ENCODE measurements around the gene KREMEN1.

Gene KREMEN1

GRCh38 chr22:29072979-29073617 lies at the start of gene KREMEN1:
Gene KREMEN1, plus strand, starts transcription at chr22:29073035. Its CDS starts 96 bp downstream, at chr22:29073131.
- Histone ChIP-seq H3K9ac (ENCODE audit: low read depth, low read length) (no peak within 1 kb of the TSS), H3K4me1 (ENCODE audit: control insufficient read depth, insufficient read depth, low read length) (peaks cover 7% of the 10 kb centered on the region), H3K36me3 (ENCODE audit: control insufficient read depth, insufficient read depth, low read length) (no peaks in the 10 kb centered on the region), H3K4me3 (ENCODE audit: low read depth, low read length) (peak within 1 kb of the TSS; percentile 70), H3K27me3 (ENCODE audit: control insufficient read depth, insufficient read depth, low read length) (peaks cover 49% of the 10 kb centered on the region), H3K9me3 (ENCODE audit: control insufficient read depth, insufficient read depth, low read length) (no peaks in the 10 kb centered on the region)

DNA sequence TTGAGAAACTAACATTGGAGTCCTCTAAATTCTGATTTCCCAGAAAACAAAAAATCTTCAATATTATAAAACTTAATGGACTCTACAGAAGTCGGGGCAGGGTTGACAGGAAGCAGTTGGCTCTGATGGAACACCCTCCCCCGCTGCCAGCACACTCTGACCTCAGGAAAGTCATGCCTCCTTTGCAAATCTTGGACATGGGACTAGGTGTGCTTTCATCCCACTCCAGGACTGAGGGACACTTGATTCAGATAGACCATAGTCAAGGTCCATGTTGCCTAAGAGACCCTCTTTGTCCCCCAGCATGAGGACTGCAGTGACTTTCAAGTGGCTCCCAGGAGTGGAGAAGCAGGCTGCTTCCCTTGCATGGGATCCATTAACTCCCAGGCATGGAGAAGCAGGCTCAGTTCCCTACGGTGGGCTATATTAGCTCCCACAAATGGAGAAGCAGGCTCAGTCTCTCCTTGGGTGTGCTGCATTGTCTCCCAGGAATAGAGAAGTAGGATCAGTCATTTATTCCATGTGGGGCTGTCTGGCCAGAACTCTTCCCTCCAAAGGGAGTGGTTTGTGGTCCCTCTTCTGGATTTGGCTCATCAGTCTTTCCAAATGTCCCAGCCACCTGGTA lies 49.6 kb upstream of the KREMEN1 start:
- H3K9ac ChIP-seq (ENCODE audit: low read depth, low read length) = no peak overlapping the region
- no peaks in the 10 kb centered on the region for H3K27me3 ChIP-seq (ENCODE audit: control insufficient read depth, insufficient read depth, low read length)
- H3K36me3 ChIP-seq (ENCODE audit: control insufficient read depth, insufficient read depth, low read length) = no peaks in the 10 kb centered on the region
- H3K4me3 ChIP-seq (ENCODE audit: low read depth, low read length) = no peak overlapping the region
- H3K9me3 ChIP-seq (ENCODE audit: control insufficient read depth, insufficient read depth, low read length) = no peaks in the 10 kb centered on the region
- H3K4me1 ChIP-seq (ENCODE audit: control insufficient read depth, insufficient read depth, low read length) = peaks cover 4% of the 10 kb centered on the region

DNA sequence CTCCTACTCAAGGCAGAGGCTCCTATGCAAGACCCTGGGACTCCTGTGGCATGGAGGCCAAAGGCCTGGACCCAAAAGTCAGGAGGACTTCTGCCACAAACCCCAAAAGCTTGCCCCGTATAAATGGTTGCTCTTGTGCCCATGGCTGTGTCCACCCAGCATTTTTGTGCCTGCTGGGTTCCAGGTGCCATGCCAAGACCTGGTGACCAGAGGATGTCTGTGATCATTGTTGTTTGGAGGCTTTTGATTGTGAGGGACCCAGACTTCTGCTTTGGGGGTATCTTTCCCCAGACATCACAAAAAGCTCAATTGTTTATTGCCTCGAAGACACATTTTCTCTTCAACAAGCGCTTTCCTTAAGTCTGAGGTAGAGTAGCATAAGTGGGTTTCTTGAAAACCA lies 46.3 kb upstream of the KREMEN1 start:
- no peak overlapping the region for H3K4me3 ChIP-seq (ENCODE audit: low read depth, low read length)
- no peaks in the 10 kb centered on the region for H3K27me3 ChIP-seq (ENCODE audit: control insufficient read depth, insufficient read depth, low read length)

DNA sequence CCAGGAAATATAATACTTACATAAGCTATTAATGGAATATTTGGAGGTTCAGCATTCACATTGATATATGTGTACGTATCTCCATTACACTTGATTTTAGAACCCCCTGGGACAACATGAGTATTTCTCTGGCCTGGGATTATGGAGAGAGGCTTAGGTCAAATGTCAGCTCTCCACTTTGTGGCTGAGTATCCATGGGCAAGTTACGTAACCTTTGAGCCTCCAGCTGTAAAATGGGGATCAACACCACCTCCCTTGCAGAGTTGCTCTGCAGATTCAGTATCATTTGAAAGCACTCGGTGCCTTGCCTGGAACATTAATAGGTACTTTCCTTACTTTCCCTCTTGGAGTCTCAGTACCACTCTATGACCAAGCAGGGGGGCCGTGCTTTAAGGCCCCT lies 44.4 kb upstream of the KREMEN1 start:
- Histone ChIP-seq H3K9ac (ENCODE audit: low read depth, low read length) (no peak overlapping the region), H3K36me3 (ENCODE audit: control insufficient read depth, insufficient read depth, low read length) (no peaks in the 10 kb centered on the region), H3K4me3 (ENCODE audit: low read depth, low read length) (no peak overlapping the region), H3K9me3 (ENCODE audit: control insufficient read depth, insufficient read depth, low read length) (no peaks in the 10 kb centered on the region), H3K27me3 (ENCODE audit: control insufficient read depth, insufficient read depth, low read length) (no peaks in the 10 kb centered on the region), H3K4me1 (ENCODE audit: control insufficient read depth, insufficient read depth, low read length) (peaks cover 16% of the 10 kb centered on the region)

More for the DNA sequence above, 46.3 kb upstream of the KREMEN1 start:
- no peak overlapping the region for H3K9ac ChIP-seq (ENCODE audit: low read depth, low read length)
- H3K4me1 ChIP-seq (ENCODE audit: control insufficient read depth, insufficient read depth, low read length) = peaks cover 12% of the 10 kb centered on the region
- H3K36me3 ChIP-seq (ENCODE audit: control insufficient read depth, insufficient read depth, low read length) = no peaks in the 10 kb centered on the region
- H3K9me3 ChIP-seq (ENCODE audit: control insufficient read depth, insufficient read depth, low read length) = no peaks in the 10 kb centered on the region

DNA sequence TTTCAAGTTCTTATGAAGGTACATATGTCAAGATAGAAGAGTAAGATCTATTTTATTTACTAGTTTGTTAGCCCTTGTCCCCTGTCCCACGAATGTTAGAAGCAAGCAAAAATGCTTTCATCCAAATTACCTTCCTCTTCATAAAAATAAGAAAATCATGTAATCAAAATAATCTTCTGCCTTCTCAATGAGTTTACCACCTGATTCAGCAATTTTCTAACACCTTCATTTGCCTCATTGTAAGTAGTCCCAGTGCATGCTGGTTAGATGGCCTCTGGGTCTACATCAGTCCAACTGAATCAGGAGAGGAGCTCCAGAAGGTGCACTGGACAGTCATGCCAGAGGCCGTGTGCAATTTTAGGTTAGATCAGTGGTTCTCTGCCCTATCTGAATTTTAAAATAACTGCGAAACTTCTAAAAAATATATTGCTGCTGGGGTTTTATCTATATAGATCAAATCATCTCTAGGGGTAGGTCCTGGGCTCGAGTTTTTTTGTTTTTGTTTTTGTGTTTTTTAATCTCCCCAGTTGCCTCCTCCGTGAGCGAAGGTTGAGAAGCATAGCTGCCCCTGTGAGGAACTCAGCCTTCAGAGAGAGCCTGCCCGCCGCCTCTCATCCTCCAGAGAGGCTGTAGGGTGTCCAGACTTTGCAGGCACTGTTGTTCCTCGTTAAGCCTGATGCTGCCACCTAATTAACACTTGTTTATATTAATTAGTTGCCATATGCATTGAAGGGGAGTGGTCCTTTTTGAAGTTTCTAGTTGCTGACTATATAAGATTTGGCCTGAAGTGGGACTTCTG lies 43.4 kb upstream of the KREMEN1 start:
- peaks cover 16% of the 10 kb centered on the region for H3K4me1 ChIP-seq (ENCODE audit: control insufficient read depth, insufficient read depth, low read length)

GRCh38 chr22:29030016-29030617 lies 42.7 kb upstream of the KREMEN1 start:
- no peaks in the 10 kb centered on the region for H3K36me3 ChIP-seq (ENCODE audit: control insufficient read depth, insufficient read depth, low read length)
- peaks cover 16% of the 10 kb centered on the region for H3K4me1 ChIP-seq (ENCODE audit: control insufficient read depth, insufficient read depth, low read length)
- H3K4me3 ChIP-seq (ENCODE audit: low read depth, low read length) = peak overlapping the region; percentile 59
- no peaks in the 10 kb centered on the region for H3K27me3 ChIP-seq (ENCODE audit: control insufficient read depth, insufficient read depth, low read length)
- H3K9me3 ChIP-seq (ENCODE audit: control insufficient read depth, insufficient read depth, low read length) = no peaks in the 10 kb centered on the region
- peak overlapping the region; percentile 39 for H3K9ac ChIP-seq (ENCODE audit: low read depth, low read length)

More for the DNA sequence above, 43.4 kb upstream of the KREMEN1 start:
- Histone ChIP-seq H3K36me3 (ENCODE audit: control insufficient read depth, insufficient read depth, low read length) (no peaks in the 10 kb centered on the region), H3K9ac (ENCODE audit: low read depth, low read length) (peak overlapping the region; percentile 39), H3K9me3 (ENCODE audit: control insufficient read depth, insufficient read depth, low read length) (no peaks in the 10 kb centered on the region), H3K4me3 (ENCODE audit: low read depth, low read length) (peak overlapping the region; percentile 59), H3K27me3 (ENCODE audit: control insufficient read depth, insufficient read depth, low read length) (no peaks in the 10 kb centered on the region)

DNA sequence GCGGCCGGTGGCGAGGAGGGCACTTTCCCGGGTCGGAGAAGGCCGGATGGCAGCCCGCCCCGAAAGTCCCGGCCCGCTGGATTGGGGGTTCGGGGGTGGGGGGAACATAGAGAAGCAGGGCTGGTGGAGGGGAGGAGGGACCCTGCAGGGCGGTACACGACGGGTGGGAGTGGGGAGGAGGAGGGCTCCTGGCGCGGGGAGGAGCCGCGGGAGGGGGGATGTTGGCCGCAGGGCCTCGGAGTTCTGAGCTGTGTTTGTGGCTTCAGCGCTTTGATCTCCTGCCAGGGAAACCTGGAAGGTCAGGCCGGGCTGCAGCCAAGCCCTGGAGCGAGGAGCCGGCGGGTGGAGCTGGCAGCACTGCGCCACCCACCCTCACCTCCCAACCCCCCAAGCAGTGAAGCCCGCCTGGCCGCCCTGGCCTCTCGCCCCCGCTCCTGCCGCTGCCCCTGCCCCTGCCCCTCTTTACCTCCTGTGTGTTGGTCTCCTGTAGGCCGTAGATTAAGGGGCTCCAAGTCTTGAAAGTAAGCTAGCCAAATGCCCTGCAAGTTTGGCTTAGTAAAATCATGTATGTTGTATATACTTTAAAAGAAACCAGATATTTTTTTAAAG lies 42.1 kb upstream of the KREMEN1 start:
- Histone ChIP-seq H3K9ac (ENCODE audit: low read depth, low read length) (no peak overlapping the region), H3K4me1 (ENCODE audit: control insufficient read depth, insufficient read depth, low read length) (peaks cover 16% of the 10 kb centered on the region), H3K4me3 (ENCODE audit: low read depth, low read length) (peak overlapping the region; percentile 59), H3K36me3 (ENCODE audit: control insufficient read depth, insufficient read depth, low read length) (no peaks in the 10 kb centered on the region), H3K9me3 (ENCODE audit: control insufficient read depth, insufficient read depth, low read length) (no peaks in the 10 kb centered on the region), H3K27me3 (ENCODE audit: control insufficient read depth, insufficient read depth, low read length) (no peaks in the 10 kb centered on the region)

- H3K4me3 ChIP-seq (ENCODE audit: low read depth, low read length) = no peak overlapping the region
- H3K4me1 ChIP-seq (ENCODE audit: control insufficient read depth, insufficient read depth, low read length) = peaks cover 16% of the 10 kb centered on the region
- H3K9me3 ChIP-seq (ENCODE audit: control insufficient read depth, insufficient read depth, low read length) = no peaks in the 10 kb centered on the region
- H3K27me3 ChIP-seq (ENCODE audit: control insufficient read depth, insufficient read depth, low read length) = no peaks in the 10 kb centered on the region
- no peak overlapping the region for H3K9ac ChIP-seq (ENCODE audit: low read depth, low read length)
- H3K36me3 ChIP-seq (ENCODE audit: control insufficient read depth, insufficient read depth, low read length) = no peaks in the 10 kb centered on the region
These were observed 41.4 kb upstream of the KREMEN1 start for GRCh38 chr22:29031227-29032011.

DNA sequence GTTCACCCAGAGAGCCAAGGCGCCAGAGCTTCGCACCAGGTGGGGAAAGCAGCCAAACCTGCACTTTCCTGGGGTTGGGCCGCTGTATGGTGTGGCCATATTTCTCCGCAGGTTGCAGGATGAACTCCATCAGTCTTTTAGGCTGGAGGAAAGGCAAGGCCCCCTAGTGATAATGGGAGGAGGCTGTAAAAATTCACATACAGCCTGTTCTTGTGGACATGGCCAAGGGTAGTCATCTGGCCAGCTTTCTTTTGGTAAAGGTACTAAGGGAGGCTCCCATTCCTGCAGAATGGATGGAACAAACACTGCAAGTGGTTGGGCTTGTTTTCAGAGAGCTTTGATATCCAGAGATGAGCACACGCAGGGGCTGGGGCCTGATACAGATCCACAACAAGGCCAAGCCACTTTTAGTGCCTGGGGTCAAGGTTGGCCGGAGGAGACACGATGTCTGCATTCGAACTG lies 40.8 kb upstream of the KREMEN1 start:
- no peaks in the 10 kb centered on the region for H3K27me3 ChIP-seq (ENCODE audit: control insufficient read depth, insufficient read depth, low read length)
- no peak overlapping the region for H3K9ac ChIP-seq (ENCODE audit: low read depth, low read length)
- H3K9me3 ChIP-seq (ENCODE audit: control insufficient read depth, insufficient read depth, low read length) = no peaks in the 10 kb centered on the region
- no peak overlapping the region for H3K4me3 ChIP-seq (ENCODE audit: low read depth, low read length)
- H3K4me1 ChIP-seq (ENCODE audit: control insufficient read depth, insufficient read depth, low read length) = peaks cover 16% of the 10 kb centered on the region
- no peaks in the 10 kb centered on the region for H3K36me3 ChIP-seq (ENCODE audit: control insufficient read depth, insufficient read depth, low read length)

DNA sequence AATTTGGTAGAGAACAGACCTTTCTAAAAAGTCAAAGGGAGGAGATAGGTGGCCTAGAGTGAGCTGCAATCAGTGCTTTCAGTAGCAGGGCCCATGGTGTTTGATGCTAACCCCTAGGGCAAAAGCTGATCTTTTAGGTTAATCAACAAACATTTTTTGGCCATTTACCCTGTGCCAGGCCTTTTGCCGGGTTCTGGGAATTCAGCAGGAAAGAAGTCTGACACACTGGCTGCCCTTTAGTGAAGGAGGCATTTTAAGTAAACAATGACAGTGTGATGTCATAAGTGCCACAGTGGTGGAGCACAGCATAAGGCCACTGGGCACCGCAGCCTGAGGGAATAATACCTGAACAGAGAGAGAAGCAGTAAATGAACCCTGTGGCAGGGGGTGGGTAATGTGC lies 40.3 kb upstream of the KREMEN1 start:
- H3K36me3 ChIP-seq (ENCODE audit: control insufficient read depth, insufficient read depth, low read length) = no peaks in the 10 kb centered on the region
- peaks cover 16% of the 10 kb centered on the region for H3K4me1 ChIP-seq (ENCODE audit: control insufficient read depth, insufficient read depth, low read length)
- H3K9ac ChIP-seq (ENCODE audit: low read depth, low read length) = no peak overlapping the region

More for the DNA sequence above, 40.3 kb upstream of the KREMEN1 start:
- no peaks in the 10 kb centered on the region for H3K9me3 ChIP-seq (ENCODE audit: control insufficient read depth, insufficient read depth, low read length)
- no peak overlapping the region for H3K4me3 ChIP-seq (ENCODE audit: low read depth, low read length)
- H3K27me3 ChIP-seq (ENCODE audit: control insufficient read depth, insufficient read depth, low read length) = no peaks in the 10 kb centered on the region

Data from iPS-15b (cell line).